GM21717 (cell line): ENCODE data around the gene WNT8B.

Experiments
- ATAC-seq: cut with Tn5 transposase; IDR thresholded peaks from one replicate; pipeline ENCODE4 v1.9.1; 2021; ENCODE audit warnings: mild to moderate bottlenecking, moderate library complexity; ENCODE audit not compliant: unreplicated experiment

Gene WNT8B, protein sequence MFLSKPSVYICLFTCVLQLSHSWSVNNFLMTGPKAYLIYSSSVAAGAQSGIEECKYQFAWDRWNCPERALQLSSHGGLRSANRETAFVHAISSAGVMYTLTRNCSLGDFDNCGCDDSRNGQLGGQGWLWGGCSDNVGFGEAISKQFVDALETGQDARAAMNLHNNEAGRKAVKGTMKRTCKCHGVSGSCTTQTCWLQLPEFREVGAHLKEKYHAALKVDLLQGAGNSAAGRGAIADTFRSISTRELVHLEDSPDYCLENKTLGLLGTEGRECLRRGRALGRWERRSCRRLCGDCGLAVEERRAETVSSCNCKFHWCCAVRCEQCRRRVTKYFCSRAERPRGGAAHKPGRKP

GRCh38 chr10:100462709-100463108, at the start of gene WNT8B:
TSS of gene WNT8B (plus strand) at chr10:100463009. CDS start at chr10:100463169, 160 bp downstream.
- no peak for ATAC-seq

- ATAC-seq: no peak
These were observed 49.6 kb upstream of the WNT8B start for GRCh38 chr10:100413173-100413572.

DNA sequence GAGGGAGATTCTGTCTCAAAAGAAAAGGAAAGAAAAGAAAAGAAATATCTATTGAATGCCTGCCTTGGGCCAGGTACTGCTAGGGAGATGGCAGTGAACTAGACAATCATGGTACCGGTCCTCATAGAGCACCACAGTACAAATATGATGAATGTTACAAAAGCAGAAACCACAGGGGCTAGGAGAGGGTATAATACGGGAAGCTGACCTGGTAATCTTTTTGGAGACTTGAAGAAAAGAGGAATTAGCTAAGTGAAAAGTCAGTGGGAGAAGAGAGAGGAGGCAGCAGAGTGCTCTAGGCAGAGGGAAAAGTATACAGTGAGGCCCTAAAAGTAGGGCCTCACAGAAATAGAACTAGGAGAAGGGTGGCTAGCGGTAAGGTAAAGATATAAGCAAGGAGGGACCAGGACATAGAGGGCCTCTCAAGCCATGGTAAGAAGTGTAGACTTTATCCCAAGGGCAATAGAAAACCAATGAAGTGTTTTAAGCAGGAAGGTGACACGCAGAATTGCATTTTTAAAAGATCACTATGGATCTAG, 42.8 kb upstream of the WNT8B start:
- no peak for ATAC-seq

GRCh38 chr10:100427374-100427773, 35.4 kb upstream of the WNT8B start:
- ATAC-seq: no peak

DNA sequence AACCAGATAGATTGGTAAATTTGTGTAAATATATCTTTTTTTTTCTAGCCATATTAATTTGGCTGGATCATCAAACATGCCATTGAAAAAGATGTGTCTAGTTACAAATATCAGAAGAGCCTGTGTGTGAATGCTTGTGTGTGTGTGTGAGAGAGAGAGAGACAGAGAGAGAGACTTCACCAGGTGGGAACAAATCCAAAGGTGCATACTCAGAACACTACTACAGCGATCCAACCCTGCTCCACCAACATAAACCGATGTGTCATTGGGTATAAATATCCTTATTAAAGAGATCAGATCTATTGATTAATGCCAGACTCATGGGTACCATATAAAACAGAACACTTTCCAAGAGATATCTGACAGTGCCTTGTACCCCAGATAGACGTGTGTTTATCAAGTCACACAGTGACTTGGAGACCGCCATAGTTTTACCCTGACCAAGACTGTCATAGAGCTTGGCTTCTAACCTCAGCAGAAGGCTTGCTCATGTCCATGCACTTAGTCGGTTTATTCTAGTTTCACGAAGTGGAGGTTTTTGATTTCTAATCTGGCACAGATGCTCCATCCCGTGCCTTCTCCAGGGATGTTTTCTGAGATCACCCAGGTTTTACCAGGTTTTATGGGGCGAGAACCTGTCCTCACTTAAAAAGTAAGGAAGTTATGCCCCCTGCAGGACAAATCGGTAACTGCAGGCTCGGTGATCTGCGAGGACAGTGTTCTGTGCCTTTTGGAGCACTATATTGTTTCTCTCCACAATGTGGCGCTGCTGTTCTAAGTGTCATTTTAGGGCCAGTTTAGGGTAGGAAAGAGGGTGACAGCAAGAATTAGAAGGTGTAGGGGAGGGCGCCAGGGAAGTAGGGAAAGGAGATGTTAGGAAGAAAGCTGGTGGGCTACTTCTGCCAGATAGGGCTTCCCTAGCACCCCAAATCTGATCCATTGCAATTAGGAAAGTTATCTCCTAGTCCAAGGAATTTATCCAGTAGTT, 29.3 kb upstream of the WNT8B start:
- ATAC-seq: peak; percentile 70

DNA sequence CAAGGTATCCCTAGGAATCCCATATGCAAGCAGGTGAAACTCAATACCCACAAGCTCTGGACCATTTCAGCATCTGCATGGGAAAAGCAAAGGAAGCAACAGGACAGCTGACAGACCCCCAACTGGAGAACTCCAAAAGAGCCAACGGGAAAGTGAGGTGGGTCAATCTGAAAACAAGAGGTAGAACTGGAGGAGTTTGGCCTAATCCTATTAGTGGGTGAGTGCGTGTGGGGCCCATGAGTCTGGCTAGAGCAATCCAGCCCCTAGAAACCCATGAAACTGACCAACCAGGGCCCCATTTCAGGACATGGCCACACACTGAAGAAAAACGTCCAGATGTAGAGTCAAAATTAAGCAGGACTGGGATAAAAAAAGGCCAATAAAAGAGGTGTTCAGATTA, 26.6 kb upstream of the WNT8B start:
- no peak for ATAC-seq

GRCh38 chr10:100438674-100439315, 24.0 kb upstream of the WNT8B start:
- no peak for ATAC-seq

- ATAC-seq: no peak
These were observed 20.3 kb upstream of the WNT8B start for GRCh38 chr10:100442548-100442947.

- no peak for ATAC-seq
These were observed 16.6 kb upstream of the WNT8B start for GRCh38 chr10:100446130-100446761.

DNA sequence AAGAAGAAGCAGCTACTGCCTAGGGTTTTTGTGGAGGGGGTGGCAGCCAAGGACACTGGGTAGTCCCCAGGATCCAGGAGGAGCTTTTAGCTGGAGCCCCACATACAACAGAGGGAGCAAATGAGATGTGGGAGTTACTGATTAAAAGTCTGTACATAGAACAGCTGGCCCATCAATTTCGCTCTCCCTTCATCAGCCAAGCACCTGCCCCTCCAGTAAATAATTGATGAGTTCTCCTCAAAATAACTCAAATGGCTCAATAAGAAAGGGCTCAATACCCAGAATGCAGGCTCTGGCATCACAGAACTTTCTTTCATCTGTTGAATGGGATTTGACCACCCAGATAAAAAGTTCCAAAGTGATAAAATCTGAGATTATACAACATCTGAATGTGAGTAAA, 15.1 kb upstream of the WNT8B start:
- no peak for ATAC-seq

GRCh38 chr10:100448951-100449350, 13.9 kb upstream of the WNT8B start:
- no peak for ATAC-seq

- ATAC-seq: no peak
These were observed 5.5 kb downstream of the WNT8B start for GRCh38 chr10:100468322-100468721.

DNA sequence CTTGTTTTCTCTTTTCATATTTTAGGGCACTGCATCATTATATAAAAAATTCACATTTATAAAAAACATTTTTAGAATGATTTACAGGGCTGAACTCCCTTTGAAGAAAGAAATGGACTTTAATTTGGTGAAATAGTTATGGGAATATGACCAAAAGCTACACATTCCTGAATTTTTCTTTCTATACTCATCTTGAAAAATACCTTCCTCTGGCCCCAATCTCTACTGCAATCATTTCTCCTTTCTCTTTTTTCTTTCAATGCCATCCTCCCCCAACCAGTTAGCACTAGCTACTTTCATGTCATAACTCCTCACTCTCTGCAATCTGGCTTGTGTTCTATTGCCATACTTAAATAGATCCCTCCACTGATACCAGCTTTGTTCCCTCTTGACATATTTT, 6.2 kb downstream of the WNT8B start:
- ATAC-seq: no peak

- no peak for ATAC-seq
These were observed 6.9 kb downstream of the WNT8B start for GRCh38 chr10:100469756-100470155.

- ATAC-seq: no peak
These were observed 7.6 kb downstream of the WNT8B start for GRCh38 chr10:100470367-100470766.

DNA sequence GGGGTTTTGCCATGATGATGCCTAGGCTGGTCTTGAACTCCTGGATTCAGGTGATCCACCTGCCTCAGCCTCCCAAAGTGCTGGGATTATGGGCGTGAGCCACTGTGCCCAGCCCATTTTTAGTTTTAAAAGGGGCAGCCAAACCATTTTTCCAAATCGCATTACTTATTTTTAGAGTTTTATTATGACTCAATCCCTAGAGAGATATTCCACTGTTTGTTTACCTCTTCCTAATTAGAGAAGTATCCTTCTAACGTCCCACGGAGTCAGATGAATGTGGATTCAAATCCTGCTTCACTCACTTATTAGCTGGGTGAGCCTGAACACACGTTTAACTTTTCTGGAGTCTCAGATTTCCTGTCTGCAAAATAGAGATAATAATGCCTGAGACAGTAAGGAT, 15.2 kb downstream of the WNT8B start:
- no peak for ATAC-seq

DNA sequence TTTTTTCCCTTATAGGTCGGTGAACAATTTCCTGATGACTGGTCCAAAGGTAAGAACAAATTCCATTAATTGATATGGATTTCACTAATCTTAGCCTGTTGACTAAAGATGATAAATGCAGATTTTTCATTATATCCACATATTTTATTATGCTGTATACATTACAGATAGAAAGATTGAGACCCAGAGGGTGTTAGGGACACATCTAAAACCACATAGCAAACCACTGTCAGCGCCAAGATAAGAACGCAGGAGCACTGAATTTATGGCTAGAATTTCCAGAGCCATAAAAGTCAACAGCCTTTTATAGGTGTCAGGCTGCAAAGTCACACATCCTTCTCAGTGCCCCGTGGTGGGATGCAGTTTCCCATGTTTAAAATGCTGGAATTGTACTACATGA, 16.2 kb downstream of the WNT8B start:
- no peak for ATAC-seq

DNA sequence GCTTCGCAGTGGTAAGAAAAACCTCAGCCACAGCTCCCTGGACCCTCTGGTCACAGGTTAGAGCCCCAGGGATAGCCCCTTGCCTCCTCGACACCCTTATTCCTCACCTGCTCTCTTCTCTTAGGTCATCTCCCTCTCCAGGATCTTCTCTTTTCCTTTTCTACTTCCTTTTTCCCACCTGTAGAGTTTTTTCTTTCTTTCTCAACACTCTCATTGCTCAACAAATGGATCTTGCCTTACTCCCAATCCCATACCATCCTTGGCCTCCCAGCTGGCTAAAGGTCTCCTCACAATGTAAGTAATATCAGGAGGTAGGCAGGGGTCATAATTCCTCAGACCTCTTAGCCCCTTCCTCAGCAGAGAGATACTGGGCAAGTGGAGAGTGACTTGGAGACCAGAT, 17.2 kb downstream of the WNT8B start:
- ATAC-seq: no peak

DNA sequence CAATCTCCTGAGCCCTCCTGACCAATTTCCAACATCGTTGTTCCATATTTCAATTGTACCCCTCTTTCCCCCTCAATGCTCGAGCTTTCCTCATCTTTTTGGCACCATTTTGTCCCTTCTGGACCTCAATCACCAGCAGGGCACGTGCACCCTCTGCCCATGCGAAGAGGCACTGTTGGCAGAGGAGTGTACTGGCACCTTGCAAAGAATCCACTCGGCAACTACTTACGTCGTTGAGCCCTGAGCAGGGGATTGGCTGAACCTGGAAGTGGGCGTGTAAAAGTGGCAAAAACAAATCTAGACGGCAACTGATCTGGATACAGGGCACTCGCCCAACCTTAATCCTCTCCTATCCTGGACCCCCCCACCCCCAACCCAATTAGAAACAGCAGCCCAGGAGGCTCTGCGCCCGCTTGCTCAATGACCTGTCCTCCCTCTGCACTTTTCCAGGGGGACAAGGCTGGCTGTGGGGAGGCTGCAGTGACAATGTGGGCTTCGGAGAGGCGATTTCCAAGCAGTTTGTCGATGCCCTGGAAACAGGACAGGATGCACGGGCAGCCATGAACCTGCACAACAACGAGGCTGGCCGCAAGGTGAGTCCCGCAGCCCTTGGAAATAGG, 18.8 kb downstream of the WNT8B start:
- ATAC-seq: peak; percentile 98

GRCh38 chr10:100482181-100482833, 19.5 kb downstream of the WNT8B start:
- ATAC-seq: no peak
